ENCODE data around the gene RNFT2.

DNA sequence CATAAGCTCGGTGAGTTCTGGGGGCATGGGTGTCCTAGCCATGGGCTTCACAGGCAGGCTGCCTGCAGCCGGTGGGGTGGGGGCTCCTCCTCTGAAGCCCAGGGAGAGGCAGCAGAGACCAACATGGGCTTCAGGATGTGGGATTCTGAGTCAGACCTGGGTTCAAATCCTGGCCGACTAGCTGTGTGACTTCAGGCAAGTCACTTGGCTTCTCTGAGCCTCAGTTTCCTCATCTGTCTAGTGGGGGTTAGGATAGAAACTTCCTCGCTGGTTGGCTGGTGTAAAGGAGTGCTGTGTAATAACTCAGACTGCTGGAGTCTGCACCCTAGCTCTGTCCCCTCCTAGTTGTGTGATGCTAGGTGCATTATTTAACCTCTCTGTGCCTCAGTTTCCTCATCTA is 12.2 kb downstream of the RNFT2 start:
- TF ChIP-seq, protein P1, sequence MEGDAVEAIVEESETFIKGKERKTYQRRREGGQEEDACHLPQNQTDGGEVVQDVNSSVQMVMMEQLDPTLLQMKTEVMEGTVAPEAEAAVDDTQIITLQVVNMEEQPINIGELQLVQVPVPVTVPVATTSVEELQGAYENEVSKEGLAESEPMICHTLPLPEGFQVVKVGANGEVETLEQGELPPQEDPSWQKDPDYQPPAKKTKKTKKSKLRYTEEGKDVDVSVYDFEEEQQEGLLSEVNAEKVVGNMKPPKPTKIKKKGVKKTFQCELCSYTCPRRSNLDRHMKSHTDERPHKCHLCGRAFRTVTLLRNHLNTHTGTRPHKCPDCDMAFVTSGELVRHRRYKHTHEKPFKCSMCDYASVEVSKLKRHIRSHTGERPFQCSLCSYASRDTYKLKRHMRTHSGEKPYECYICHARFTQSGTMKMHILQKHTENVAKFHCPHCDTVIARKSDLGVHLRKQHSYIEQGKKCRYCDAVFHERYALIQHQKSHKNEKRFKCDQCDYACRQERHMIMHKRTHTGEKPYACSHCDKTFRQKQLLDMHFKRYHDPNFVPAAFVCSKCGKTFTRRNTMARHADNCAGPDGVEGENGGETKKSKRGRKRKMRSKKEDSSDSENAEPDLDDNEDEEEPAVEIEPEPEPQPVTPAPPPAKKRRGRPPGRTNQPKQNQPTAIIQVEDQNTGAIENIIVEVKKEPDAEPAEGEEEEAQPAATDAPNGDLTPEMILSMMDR (IDR thresholded peaks at IDR 0.05), result no peak
- no peak for TF ChIP-seq POLR2AphosphoS5 (IDR thresholded peaks at IDR 0.05; ENCODE audit: low read depth, low read length)
- no peak for TF ChIP-seq SIN3A (IDR thresholded peaks at IDR 0.05; ENCODE audit: borderline replicate concordance, insufficient read depth, low read depth, low read length)

All from Panc1 (cell line).